Natural killer cell (primary cell): ENCODE data around the gene EXO1. TPM values are rescaled to one million over a fixed set of nuclear protein-coding genes. Genes with fewer than 3 reads are reported as not detected.
A peak's percentile ranks its signal among the peaks of the same experiment; 100 is the strongest.

Source experiments
- ATAC-seq, 3 donors: fragments of 150-1000 bp in 2 of 3; fragments of 200-7000 bp in 1 of 3; cut with Tn5 transposase; 1 replicate in 1 of 3; 2 replicates in 2 of 3; pipeline ENCODE4 v1.10.0; 2021; ENCODE audit warnings: mild to moderate bottlenecking in 2 of 3, moderate library complexity in 2 of 3
- DNase-seq, 2 donors: peaks; one replicate each; pipeline versions ENCODE4 v3.0.0 to v3.0.0-alpha.2; 2013 to 2021; ENCODE audit warnings: mixed read lengths in 1 of 2
- H3K27ac ChIP-seq: one replicate; pipeline ENCODE4 v1.5.1; 2013; ENCODE audit warnings: mild to moderate bottlenecking, low read length
- H3K27me3 ChIP-seq: one replicate; pipeline ENCODE4 v1.6.1; 2013; ENCODE audit warnings: low read length; ENCODE audit not compliant: control insufficient read depth, insufficient read depth
- H3K36me3 ChIP-seq: one replicate; pipeline ENCODE4 v1.6.1; 2013; ENCODE audit warnings: low read length; ENCODE audit not compliant: control insufficient read depth, insufficient read depth
- H3K4me1 ChIP-seq: one replicate; pipeline ENCODE4 v1.6.1; 2013; ENCODE audit warnings: low read length; ENCODE audit not compliant: control insufficient read depth, insufficient read depth
- H3K4me3 ChIP-seq: one replicate; pipeline ENCODE4 v1.5.1; 2013; ENCODE audit warnings: low read length
- H3K9me3 ChIP-seq: one replicate; pipeline ENCODE4 v1.6.1; 2013; ENCODE audit warnings: low read length; ENCODE audit not compliant: control insufficient read depth, insufficient read depth
- H3K27ac Mint-ChIP-seq, 2 donors: one replicate each; pipeline ENCODE4 v1.8.0; 2022; ENCODE audit warnings: mild to moderate bottlenecking in 2 of 2, mixed read lengths in 2 of 2, moderate library complexity in 1 of 2
- H3K27me3 Mint-ChIP-seq, 2 donors: one replicate each; pipeline ENCODE4 v1.8.0; 2022; ENCODE audit warnings: low read depth in 2 of 2, mixed read lengths in 2 of 2
- H3K36me3 Mint-ChIP-seq: one replicate; pipeline ENCODE4 v1.8.0; 2022; ENCODE audit warnings: mixed read lengths
- H3K4me1 Mint-ChIP-seq, 2 donors: one replicate each; pipeline ENCODE4 v1.8.0; 2022; ENCODE audit warnings: mixed read lengths in 2 of 2
- H3K4me3 Mint-ChIP-seq: one replicate; pipeline ENCODE4 v1.8.0; 2022; ENCODE audit warnings: mild to moderate bottlenecking, moderate library complexity, mixed read lengths
- H3K9me3 Mint-ChIP-seq, 2 donors: one replicate each; pipeline ENCODE4 v1.8.0; 2022; ENCODE audit warnings: mixed read lengths in 2 of 2
- WGBS: methylation state at CpG from one replicate; pipeline ENCODE4 v1.1.7; 2013; ENCODE audit warnings: missing lambda C conversion rate; ENCODE audit not compliant: insufficient coverage; 5-methylcytosine and 5-hydroxymethylcytosine counted together
- intact Hi-C: fragments of 100-400 bp; cut with micrococcal nuclease; formaldehyde crosslinking; loops from one replicate; pipeline ENCODE4 v1.14.2; 2022
- total RNA-seq, 4 donors: library from RNA; stranded (reverse); fragments of 120-200 nt in 1 of 4; gene quantifications; one replicate each; pipeline versions ENCODE4 v1.2.3 to v1.2.4, GENCODE V29; 2013 to 2022
- TF ChIP-seq, protein P1 (sequence below): fragments of 200-600 bp; IDR thresholded peaks from one replicate; pipeline ENCODE4 v1.8.0; 2022; ENCODE audit warnings: antibody characterized with exemption

Gene EXO1
- total RNA-seq, 3 donors from 2014 or later (not counting 1 experiment from before 2014, with no cell fraction given): 1.6 to 2.7 (median 1.7) TPM

- Mint-ChIP-seq H3K9me3 (no peaks in the 10 kb centered on the region), H3K27me3 (no peaks in the 10 kb centered on the region), H3K4me3 (no peak overlapping the region), H3K36me3 (no peaks in the 10 kb centered on the region), H3K27ac (no peak overlapping the region), H3K4me1 (peaks cover 19 to 22% of the 10 kb centered on the region in 2 donors)
- peaks cover 8% of the 10 kb centered on the region for H3K4me1 ChIP-seq
- 94% methylated on average over 7 of the region's 7 CpGs for WGBS
- TF ChIP-seq, protein P1, sequence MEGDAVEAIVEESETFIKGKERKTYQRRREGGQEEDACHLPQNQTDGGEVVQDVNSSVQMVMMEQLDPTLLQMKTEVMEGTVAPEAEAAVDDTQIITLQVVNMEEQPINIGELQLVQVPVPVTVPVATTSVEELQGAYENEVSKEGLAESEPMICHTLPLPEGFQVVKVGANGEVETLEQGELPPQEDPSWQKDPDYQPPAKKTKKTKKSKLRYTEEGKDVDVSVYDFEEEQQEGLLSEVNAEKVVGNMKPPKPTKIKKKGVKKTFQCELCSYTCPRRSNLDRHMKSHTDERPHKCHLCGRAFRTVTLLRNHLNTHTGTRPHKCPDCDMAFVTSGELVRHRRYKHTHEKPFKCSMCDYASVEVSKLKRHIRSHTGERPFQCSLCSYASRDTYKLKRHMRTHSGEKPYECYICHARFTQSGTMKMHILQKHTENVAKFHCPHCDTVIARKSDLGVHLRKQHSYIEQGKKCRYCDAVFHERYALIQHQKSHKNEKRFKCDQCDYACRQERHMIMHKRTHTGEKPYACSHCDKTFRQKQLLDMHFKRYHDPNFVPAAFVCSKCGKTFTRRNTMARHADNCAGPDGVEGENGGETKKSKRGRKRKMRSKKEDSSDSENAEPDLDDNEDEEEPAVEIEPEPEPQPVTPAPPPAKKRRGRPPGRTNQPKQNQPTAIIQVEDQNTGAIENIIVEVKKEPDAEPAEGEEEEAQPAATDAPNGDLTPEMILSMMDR: no peak
- ATAC-seq (no peak), DNase-seq (no peak)
- intact Hi-C loops: no loop called here
- no peaks in the 10 kb centered on the region for H3K9me3 ChIP-seq
- H3K36me3 ChIP-seq: no peaks in the 10 kb centered on the region
- no peak overlapping the region for H3K27ac ChIP-seq
- no peaks in the 10 kb centered on the region for H3K27me3 ChIP-seq
- H3K4me3 ChIP-seq: no peak overlapping the region
Measured at GRCh38 chr1:241916196-241916595, 68.2 kb downstream of the EXO1 start.

- H3K27ac Mint-ChIP-seq: no peak overlapping the region
- Histone ChIP-seq H3K4me1 (peaks cover 8% of the 10 kb centered on the region), H3K27ac (no peak overlapping the region), H3K27me3 (no peaks in the 10 kb centered on the region), H3K9me3 (no peaks in the 10 kb centered on the region), H3K4me3 (no peak overlapping the region), H3K36me3 (no peaks in the 10 kb centered on the region)
- no peak overlapping the region for H3K4me3 Mint-ChIP-seq
- H3K9me3 Mint-ChIP-seq: no peaks in the 10 kb centered on the region
- TF ChIP-seq, protein P1: no peak
- DNase-seq (no peak), ATAC-seq (no peak)
- intact Hi-C loops: no loop called here
- WGBS: 95% methylated on average over 12 of the region's 12 CpGs
- peaks cover 19 to 23% of the 10 kb centered on the region in 2 donors for H3K4me1 Mint-ChIP-seq
- H3K36me3 Mint-ChIP-seq: no peaks in the 10 kb centered on the region
- no peaks in the 10 kb centered on the region for H3K27me3 Mint-ChIP-seq
Measured at GRCh38 chr1:241917487-241917886, 69.5 kb downstream of the EXO1 start.

DNA sequence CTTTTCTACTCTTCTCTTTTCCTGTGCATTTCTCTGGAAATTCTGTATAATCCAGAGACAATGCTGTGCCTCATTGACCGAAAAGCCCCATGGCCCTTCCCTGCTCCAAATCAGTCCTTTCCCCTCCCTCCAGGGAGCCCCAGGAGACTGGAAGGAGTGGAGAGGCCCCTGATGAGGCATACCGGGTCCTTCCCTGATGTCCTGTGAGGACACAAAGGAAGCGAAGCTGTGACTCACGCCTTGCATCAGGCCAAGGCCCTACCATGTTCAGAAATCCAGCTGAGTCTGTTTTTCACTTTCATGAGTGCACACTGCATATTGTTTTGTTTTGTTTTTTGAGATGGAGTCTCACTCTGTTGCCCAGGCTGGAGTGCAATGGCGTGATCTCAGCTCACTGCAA, 70.9 kb downstream of the EXO1 start:
- WGBS: 66% methylated on average over 5 of the region's 5 CpGs
- intact Hi-C loops: no loop called here
- Histone ChIP-seq H3K27me3 (no peaks in the 10 kb centered on the region), H3K9me3 (no peaks in the 10 kb centered on the region), H3K36me3 (no peaks in the 10 kb centered on the region), H3K4me3 (no peak overlapping the region), H3K4me1 (peaks cover 8% of the 10 kb centered on the region), H3K27ac (peak overlapping the region; percentile 34)
- DNase-seq (no peak), ATAC-seq (peak; percentile 47 to 54 (median 53))
- Mint-ChIP-seq H3K9me3 (no peaks in the 10 kb centered on the region), H3K27ac (peak overlapping the region; percentile 86 to 93), H3K36me3 (no peaks in the 10 kb centered on the region), H3K4me3 (peak overlapping the region; percentile 77), H3K4me1 (peaks cover 19 to 23% of the 10 kb centered on the region in 2 donors), H3K27me3 (no peaks in the 10 kb centered on the region)
- TF ChIP-seq, protein P1: no peak

GRCh38 chr1:241924080-241924808, 76.2 kb downstream of the EXO1 start:
- DNase-seq (no peak), ATAC-seq (no peak)
- no peaks in the 10 kb centered on the region for H3K36me3 Mint-ChIP-seq
- Histone ChIP-seq H3K36me3 (no peaks in the 10 kb centered on the region), H3K4me1 (peaks cover 2% of the 10 kb centered on the region), H3K4me3 (no peak overlapping the region), H3K27me3 (no peaks in the 10 kb centered on the region), H3K27ac (no peak overlapping the region), H3K9me3 (no peaks in the 10 kb centered on the region)
- H3K27me3 Mint-ChIP-seq: peaks cover 0 to 3% of the 10 kb centered on the region in 2 donors
- WGBS: 84% methylated on average over 10 of the region's 10 CpGs
- TF ChIP-seq, protein P1: no peak
- no peak overlapping the region for H3K27ac Mint-ChIP-seq
- peaks cover 5 to 12% of the 10 kb centered on the region in 2 donors for H3K4me1 Mint-ChIP-seq
- H3K9me3 Mint-ChIP-seq: no peaks in the 10 kb centered on the region
- intact Hi-C loops: no loop called here
- no peak overlapping the region for H3K4me3 Mint-ChIP-seq
